GM19239 (cell line): ENCODE data around the gene PERM1.
"Not testable (repeated sequence)": the region's sequence is repeated elsewhere in the genome, so short reads cannot be mapped to it uniquely, and the experiment has no call there.

ENCODE experiments used
- DNase-seq: peaks from one replicate; pipeline ENCODE4 v3.0.0; 2011; ENCODE audit warnings: low spot score; ENCODE audit not compliant: insufficient read length
- FAIRE-seq: peaks from 2 replicates; lab custom pipeline; 2011; peaks lifted over from hg19 to GRCh38; lab: Jason Lieb, UNC

The PERM1 gene

GRCh38 chr1:953524-954320 is 28.2 kb downstream of the PERM1 start:
- DNase-seq (no peak), FAIRE-seq (no peak)

GRCh38 chr1:952603-953002 is 29.3 kb downstream of the PERM1 start:
- DNase-seq (no peak), FAIRE-seq (no peak)

GRCh38 chr1:952201-952600 is 29.7 kb downstream of the PERM1 start:
- FAIRE-seq (no peak), DNase-seq (no peak)

GRCh38 chr1:951364-951763 is 30.5 kb downstream of the PERM1 start:
- DNase-seq (no peak), FAIRE-seq (no peak)

- no peak for FAIRE-seq
- DNase-seq: no peak
Measured at GRCh38 chr1:950881-951280, 31.0 kb downstream of the PERM1 start.

- no peak for FAIRE-seq
- no peak for DNase-seq
Measured at GRCh38 chr1:950268-950667, 31.6 kb downstream of the PERM1 start.

GRCh38 chr1:947958-948357 is 33.9 kb downstream of the PERM1 start:
- DNase-seq (no peak), FAIRE-seq (no peak)

- DNase-seq, FAIRE-seq: not testable (repeated sequence)
Measured at GRCh38 chr1:946811-947210, 35.1 kb downstream of the PERM1 start.

- FAIRE-seq: no peak
- no peak for DNase-seq
Measured at GRCh38 chr1:945688-946556, 36.0 kb downstream of the PERM1 start.

GRCh38 chr1:944341-945325 is 37.3 kb downstream of the PERM1 start:
- DNase-seq (no peak), FAIRE-seq (no peak)

GRCh38 chr1:943545-944340 is 38.1 kb downstream of the PERM1 start:
- DNase-seq (no peak), FAIRE-seq (no peak)

- no peak for FAIRE-seq
- DNase-seq: no peak
Measured at GRCh38 chr1:942864-943533, 38.9 kb downstream of the PERM1 start.

GRCh38 chr1:942411-942821 is 39.5 kb downstream of the PERM1 start:
- DNase-seq: no peak
- FAIRE-seq: no peak

- peak; percentile 76 for DNase-seq
- no peak for FAIRE-seq
Measured at GRCh38 chr1:941588-942383, 40.1 kb downstream of the PERM1 start.

GRCh38 chr1:941015-941587 is 40.8 kb downstream of the PERM1 start:
- DNase-seq: no peak
- FAIRE-seq: no peak

GRCh38 chr1:940107-941014 is 41.5 kb downstream of the PERM1 start:
- DNase-seq (peak; percentile 70), FAIRE-seq (no peak)
